GM21528 (cell line): ENCODE results near the gene CALCB.

Experiments used
- ATAC-seq: cut with Tn5 transposase; IDR thresholded peaks from one replicate; pipeline ENCODE4 v1.9.1; 2021; ENCODE audit warnings: mild to moderate bottlenecking, moderate library complexity; ENCODE audit not compliant: unreplicated experiment, low FRiP score

CALCB gene

DNA sequence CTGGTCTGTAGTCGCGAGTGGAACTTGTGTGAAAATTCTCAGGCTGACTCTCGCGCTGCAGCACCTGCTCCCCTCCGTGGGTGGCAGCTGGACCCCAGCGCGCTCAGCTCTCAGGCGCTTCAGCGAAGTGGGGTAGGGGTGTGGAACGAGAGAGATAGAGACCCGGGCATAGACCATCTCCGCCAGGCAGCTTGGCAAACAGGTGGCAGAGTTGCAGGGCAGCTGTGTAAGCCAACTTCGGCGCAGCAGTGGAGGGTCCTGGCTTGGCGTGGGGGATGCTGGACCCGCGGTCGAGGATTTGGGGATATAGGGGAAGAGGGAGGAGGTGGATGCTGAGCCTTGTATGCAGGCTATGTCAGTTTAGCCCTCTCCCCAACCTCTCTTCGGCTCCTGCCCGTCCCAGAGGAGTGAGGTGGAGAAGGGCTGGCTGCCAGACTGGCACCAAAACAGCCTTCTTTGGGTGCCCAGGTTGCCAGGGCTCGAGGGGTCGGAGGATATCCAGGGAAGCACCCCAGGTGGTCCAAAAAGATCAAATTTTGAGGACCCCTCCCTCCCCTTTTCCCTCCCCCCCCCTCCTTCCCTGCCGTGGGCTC lies 746 bp upstream of the CALCB start:
- no peak for ATAC-seq

DNA sequence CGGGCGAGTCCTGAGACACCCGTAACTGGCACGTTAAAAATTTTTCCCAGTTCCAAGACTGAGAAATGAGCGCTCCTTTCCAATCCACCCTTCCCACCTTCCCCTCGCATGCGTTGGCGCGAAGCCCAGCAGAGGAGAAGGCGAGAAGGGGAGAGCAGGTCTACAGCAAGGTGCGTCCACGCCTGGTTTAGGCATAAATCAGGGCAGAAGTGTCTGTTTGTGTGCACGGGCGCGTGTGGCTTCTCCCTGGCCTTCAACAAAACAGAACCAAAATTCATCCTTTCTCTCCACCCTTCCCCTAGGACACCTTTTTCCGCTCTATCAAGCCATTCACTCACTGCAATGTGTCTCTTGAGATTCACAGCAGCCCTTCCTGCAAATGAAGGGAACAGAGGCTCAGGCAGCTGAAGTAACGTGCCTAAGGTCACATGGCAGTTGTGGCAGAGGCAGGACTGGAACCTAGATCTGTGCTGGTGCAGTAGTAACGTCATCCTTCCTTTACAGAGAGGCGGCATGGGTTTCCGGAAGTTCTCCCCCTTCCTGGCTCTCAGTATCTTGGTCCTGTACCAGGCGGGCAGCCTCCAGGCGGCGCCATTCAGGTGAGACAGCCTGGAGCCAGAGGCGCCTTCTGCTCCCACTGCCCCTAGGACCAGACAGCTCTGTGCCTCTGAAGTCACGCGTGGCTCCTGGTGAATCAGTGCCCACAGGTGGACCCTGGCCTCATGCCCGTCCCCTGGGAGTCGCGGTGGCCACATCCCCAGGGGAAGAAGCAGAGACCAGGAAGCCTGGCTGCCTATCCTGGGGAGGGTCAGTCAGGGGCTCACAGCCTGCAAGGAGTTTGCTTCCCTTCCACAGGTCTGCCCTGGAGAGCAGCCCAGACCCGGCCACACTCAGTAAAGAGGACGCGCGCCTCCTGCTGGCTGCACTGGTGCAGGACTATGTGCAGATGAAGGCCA lies 1.1 kb downstream of the CALCB start:
- ATAC-seq = peak; percentile 98

DNA sequence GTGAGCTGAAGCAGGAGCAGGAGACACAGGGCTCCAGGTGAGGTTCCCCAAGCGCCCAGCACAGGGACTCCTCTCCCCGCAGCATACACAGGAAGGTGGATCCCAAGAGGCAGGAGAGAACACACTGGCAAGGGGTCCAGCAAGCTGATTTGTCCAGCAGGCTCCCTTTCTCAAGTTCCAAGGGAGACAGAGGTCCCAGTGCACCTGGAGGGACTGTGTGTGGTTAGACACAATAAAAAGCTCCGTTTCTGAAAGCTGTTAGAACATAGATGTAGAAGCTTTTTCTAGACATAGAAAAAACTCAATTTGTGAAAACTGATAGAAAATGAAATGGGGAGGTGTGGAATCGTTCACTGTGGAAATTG lies 1.8 kb downstream of the CALCB start:
- ATAC-seq = no peak

DNA sequence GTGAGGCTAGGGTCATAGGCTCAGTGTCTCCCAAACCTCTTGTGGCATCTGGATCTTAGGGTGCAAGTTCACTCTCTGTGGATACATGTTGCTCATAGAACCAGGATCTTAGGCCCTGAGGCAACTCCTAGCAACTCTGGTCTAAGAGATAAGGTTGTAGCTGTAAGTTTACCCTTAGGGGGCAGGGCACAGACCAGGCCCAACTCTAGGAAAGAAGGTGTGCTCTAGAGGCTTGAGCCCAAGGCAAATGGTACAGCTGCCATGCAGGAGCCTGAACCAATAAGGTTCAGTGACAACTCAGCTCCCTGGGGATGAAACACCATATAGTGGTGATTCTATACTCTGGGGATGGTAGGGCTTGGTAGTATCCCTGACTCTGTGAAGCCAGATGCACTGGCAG lies 17.8 kb downstream of the CALCB start:
- ATAC-seq = no peak

DNA sequence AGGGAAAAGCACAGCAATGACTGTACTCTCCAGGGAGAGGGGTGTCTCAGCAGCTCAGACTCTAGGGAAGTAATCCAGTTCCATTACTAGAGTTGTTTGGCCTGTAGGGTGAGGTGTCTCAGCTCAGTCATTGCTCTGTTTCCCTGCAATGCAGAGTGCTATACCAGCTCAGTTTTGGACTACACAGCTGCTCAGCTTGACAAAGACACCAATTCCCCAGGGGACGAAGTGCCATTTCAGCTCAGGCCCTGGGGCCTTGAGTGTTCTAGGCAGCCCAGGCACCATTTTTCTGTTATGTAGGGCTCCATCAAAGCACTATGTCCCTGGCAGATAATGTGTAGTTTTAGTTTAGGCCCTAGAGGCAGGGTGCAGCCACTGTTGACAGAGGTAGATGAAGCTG lies 18.2 kb downstream of the CALCB start:
- no peak for ATAC-seq

DNA sequence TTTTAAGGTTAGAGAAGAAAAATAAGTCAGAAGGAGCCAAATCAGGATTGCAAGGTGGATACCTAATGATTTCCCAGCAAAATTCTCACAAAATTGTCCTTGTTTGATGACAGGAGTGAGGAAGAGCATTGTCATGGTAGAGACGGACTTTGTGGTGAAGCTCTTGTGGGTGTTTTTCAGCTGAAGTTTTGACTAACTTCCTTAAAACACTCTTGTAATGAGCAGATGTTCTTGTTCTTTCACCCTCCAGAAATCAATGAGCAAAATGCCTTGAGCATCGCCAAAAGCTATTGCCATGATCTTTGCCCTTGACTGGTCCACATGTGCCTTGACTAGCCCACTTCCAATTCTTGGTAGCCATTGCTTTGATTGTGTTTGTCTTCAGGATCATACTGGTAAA lies 20.0 kb downstream of the CALCB start:
- no peak for ATAC-seq

DNA sequence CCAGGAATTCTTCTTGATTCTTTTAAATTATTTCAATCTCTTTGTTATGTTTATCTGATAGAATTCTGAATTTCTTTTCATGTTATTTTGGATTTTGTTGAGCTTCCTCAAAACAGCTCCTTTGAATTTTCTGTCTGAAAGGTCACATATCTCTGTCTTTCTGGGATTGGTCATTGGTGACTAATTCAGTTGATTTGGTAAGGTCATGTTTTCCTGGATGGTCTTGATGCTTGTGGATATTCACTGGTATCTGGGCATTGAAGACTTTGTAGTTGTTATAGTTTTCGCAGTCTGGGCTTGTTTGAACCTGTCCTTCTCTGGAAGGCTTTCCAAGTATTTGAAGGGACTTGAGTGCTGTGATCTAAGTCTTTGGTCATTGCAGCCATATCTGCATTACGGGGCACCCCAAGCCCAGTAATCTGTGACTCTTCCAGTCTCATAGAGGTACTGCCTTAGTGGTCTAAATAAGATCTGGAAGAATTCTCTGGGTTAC lies 22.4 kb downstream of the CALCB start:
- no peak for ATAC-seq

DNA sequence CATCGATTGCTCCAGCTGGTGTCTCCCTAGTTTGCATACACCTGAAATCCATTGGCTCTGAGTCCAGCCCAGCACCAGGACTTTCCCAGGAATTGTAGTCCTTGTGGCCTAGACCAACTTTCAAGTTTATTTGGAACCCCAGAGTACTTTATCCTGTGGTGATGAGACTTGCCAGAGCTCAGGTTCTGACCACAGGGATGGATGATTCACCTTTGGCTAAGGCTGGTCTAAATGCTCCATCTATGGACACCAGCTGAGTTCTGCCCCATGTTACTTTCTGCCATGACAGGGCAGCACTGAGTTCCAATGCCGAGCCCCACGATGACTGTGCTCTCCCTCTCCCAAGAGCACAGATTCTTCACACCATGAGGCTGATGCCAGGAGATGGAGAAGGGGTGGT lies 24.0 kb downstream of the CALCB start:
- no peak for ATAC-seq

DNA sequence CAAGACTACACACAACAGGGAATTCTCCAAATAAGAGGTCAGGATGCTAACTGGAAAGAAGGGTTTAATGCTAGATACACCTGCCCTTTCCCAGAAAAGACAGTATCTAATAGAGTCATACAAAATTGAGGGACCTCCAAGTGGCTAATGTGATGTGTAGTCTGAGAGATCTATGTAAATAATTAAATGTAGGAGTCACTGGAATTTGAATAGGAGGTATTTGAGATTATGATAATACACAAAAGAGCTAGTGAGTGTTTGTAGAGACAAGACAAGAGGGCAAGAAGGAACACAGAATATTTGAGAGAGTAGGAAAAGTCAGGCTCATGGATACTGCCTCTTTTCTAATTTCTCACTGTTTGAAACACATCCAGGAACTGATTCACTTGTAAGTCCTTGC lies 25.9 kb downstream of the CALCB start:
- no peak for ATAC-seq

DNA sequence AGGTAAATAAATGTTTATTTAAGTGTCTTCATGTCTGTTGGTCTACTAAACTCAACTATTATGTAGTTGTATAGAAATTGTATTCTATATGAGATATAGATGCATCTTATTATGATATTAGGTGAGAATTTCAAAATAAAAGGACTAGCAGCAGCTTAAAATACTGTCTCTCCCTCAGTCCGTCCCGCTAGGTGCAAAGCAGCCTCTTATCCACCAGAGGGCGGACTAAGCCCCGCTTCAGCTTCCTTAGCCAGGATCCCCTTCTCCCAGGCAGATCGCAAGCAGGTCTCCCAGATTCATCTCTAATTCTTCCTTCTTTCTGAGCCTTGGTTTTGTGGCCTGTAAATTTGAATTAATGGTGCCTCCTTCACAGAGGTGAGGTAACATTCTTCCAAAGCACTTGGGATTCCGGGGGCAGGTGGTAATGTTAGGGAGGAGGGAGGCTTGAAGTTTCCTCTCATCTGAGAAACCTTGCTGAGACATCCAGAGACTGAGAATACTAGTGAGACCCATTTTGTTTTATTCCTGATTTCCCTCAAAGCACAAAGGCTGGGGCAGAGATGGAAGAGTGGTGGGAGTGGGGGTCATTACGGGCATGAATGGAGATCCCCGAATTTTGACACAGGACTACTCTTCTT lies 27.8 kb downstream of the CALCB start:
- ATAC-seq = peak; percentile 89

DNA sequence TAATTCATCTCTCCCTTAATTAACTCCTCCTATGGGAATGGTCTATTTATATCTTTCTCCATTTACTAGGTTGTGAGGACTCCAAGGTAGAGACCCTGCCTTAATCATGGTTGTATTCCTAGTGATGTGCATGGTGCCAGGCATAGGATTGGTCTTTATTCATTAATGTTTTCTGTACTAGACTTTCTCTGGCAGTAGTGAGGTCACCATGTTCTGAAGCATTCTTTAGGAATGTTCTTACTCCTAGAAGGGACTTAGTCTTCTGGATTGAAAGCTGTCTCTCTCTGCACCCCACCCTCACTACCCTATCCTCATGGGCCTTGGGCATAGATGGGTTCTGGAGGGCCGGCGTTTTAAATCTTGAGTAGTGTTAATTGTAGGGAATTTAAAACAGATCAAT lies 30.8 kb downstream of the CALCB start:
- ATAC-seq = no peak

DNA sequence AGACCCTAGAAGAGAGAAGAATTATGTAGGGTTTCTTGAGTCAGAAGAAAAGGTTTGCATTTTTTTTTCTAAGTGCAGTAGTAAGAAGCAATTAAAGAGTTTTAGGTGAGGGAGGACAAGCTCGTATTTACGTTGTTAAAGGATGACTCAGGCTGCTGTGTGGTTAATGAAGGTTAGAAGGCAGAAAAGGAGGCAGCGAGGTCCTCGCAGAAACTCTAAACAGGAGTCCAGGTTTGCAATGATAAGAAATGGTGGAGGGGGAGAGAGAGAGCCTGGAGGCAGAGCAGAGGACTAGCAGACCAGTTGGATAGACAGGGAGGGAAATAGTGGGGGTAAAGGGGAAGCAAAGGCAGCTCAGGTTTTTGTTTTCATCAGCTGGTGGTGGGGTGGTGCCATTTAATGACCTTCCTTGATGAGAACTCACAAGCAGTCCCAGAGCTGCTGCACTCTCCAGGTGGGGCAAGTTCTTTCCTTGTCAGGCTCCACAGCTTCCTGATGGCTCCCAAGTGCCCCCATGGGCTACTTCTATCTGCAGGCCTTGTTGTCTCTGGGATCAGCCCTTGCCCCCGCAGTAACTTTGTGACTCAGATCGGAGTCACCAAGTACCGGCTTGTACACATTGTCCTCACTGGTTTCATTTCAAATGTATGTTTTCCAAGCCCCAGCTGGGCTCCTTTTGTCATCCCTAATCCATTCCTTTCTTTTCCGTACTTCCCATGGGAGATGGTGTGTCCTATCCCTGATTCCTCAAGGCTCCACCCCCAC lies 33.0 kb downstream of the CALCB start:
- ATAC-seq = no peak

DNA sequence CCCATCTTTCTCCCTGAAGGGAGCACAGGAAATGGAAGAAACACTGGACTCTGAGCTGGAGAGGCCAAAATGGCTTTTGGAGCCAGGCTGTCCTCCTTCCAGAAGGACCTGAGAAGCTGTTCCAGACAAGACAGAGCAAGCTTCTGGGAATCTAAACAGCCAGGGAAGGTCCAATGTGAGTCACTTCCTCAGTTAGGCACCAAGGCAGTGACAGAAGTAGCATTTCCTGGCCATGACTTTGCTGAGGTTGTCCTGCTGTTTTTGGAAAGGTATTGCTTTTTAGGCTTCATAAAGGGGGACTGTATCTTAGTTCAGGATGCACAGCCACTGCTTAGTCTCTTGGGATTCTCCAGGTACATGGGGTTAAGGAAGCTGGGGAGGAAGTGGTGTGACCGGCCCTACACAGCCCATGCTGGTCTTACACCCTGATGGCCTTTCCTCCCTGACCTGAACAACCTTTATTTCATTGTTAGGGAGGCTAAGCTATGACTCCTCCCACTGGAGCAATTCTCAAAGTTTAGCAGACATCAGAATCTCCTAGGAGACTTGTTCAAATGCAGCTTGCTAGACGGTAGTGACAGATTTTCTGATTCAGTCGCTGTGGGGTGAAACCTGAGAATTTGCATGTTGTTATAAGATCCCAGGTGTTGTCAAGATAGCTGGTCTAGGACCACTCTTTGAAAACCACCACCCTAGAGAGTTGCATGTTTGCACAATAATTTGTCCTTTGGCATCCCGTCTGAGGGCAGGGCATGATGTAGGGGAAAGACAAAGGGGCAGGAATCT lies 34.5 kb downstream of the CALCB start:
- ATAC-seq = peak; percentile 63

DNA sequence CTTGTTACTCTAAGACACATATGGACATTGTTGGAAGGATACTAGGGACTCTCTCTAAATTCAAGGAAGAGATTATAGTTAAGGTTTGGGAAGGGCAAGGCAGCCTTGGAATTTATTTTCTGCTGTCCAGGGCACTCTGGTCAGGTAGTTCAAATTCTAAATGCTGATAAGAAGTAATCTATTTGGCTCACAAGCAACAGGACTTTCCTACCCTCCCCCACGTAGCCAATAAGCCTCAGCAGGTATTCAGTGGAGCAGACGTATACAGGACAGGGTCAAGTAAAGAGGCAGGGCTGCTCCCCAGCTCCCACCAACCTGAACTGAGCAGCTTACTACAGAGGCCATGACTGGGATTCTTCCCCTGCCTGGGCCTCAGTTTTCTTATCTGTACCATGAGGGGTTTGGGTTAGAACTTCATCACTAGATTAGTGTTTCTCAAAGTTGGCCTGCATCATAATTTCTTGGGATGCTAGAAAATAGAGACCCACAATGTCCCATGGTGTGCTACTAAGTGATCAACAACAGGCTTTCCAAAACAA lies 35.3 kb downstream of the CALCB start:
- ATAC-seq = no peak

DNA sequence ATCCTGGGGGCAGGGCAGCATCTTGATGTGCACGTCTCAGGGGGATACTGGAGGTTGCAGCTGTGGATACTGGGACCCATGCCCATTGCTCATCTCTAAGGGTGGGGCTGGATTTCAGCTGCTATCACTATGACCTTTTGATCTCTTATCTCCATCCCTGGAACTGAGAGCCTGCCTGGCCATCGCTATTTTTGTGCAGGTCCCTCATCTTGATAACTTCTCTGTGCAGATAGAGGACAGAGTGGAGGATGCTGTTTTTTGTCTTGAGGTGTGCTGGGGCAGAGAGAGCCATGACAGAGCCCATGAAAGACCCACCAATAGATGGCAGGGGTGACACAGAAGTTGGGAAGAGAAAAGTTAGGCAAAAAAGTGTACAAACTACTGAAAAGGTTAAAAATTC lies 36.2 kb downstream of the CALCB start:
- ATAC-seq = no peak

DNA sequence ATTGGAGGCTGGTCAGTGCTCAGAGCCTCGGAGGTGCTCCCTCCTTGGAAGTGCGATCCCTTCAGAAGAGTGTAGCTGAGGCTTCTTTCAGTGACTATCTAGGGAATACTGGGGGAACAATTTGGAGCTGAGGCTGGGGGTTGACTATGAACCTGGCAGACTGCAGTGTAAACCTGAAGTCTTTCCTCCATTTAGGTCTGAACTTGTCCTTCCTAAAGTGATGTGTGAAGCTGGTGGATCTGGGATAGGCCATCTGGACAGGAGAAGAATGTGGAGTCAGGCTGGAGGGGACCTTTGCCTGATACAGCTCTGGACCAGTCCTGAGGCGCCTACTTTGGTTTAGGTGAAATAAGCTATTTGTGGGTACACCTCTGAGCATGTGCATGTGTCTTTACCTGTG lies 37.8 kb downstream of the CALCB start:
- no peak for ATAC-seq

DNA sequence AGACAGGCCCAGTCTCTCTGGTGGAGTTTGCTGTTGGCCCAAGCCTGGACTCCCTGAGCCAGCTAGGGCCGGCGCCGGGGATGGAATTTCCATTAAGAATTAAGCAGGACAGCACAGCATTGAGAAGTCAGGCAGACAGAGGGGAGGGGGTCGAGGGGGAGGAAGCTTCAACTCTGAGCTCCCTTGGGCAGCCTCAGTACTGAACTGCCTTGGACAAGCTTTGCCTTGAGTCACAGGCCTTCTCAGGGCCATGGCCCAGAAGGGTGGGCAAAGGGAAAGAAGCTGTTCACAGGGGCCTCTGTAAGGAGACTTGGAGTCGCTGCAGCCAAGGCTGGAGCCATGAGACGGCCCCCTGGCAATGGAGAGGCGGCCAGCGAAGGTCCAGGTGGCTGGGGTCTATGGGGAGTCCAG lies 38.7 kb downstream of the CALCB start:
- no peak for ATAC-seq

DNA sequence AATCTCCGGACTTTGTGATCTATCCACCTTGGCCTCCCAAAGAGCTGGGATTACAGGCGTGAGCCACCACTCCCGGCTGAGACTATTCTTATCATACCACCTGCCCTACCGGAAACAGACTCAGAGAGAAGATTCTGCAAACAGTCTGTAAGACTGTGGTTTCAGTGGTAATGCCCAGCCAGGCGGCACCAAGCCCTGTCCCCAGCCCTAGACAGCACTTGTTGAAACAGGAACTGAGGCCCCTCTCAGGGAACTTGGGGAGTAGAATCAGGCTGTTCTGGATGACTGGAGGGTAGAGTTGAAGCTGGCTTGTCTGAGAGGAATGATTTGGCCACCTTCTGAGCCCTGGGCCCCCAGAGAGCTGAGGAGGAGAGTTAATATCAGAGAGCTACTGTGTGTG lies 40.0 kb downstream of the CALCB start:
- ATAC-seq = peak; percentile 95
